Hematopoietic multipotent progenitor cell treated with erythropoietin and hydrocortisone succinate and interleukin-3 and kit ligand, for 8 days (in vitro differentiated cells): ENCODE data around the gene MOCS2.
A peak's percentile ranks its signal among the peaks of the same experiment; 100 is the strongest.
"Not testable (repeated sequence)": the region's sequence is repeated elsewhere in the genome, so short reads cannot be mapped to it uniquely, and the experiment has no call there.

ENCODE experiments used
- DNase-seq: peaks from one replicate; pipeline ENCODE4 v3.0.0-alpha.2; 2015

MOCS2 gene, protein sequence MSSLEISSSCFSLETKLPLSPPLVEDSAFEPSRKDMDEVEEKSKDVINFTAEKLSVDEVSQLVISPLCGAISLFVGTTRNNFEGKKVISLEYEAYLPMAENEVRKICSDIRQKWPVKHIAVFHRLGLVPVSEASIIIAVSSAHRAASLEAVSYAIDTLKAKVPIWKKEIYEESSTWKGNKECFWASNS

GRCh38 chr5:53109443-53110127 lies at the start of gene MOCS2:
TSS of gene MOCS2 (minus strand) at chr5:53109757. CDS start at chr5:53107174, 2,583 bp downstream.
- peak; percentile 90 for DNase-seq

- DNase-seq: no peak
Observed at GRCh38 chr5:53151713-53152458, 42.3 kb upstream of the MOCS2 start.

DNA sequence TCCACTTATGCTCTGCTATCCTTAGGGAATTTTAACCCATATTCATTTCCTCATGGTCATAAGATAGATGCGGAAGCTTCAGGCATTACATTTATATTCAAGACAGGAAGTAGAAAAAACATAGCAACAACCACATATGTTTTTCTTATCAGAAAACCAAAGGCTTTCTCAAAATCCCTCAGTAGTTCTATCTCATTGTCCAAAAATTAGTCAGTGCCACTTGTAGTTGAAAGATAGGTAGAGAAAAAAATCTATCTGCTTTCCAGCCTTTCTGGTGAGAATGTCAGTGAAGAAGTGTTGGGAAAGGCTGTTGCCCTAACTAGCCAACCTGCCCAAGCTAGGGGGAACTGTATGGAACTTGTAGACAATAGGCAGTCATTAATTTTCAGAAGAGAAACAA lies 23.5 kb upstream of the MOCS2 start:
- DNase-seq: peak; percentile 38

DNA sequence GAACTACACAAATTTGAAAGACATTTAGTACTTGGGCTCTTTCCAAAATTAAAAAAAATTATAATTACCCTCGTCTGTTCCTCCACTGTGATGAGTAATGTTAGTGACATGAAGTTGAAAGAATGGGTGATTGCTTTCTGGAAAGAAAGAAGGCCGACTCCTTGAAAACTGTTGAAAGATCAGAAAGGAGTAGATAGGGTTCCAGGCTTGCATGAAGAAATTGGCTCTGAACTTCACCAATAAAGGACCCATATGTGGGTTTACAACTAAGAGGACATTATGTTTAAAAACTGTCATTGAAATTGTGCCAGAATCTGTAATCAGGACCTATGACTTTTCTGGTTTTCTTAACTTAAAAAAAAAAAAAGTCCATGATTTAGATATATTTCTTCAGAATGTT lies 20.7 kb upstream of the MOCS2 start:
- no peak for DNase-seq

GRCh38 chr5:53128481-53128880 lies 18.9 kb upstream of the MOCS2 start:
- no peak for DNase-seq

DNA sequence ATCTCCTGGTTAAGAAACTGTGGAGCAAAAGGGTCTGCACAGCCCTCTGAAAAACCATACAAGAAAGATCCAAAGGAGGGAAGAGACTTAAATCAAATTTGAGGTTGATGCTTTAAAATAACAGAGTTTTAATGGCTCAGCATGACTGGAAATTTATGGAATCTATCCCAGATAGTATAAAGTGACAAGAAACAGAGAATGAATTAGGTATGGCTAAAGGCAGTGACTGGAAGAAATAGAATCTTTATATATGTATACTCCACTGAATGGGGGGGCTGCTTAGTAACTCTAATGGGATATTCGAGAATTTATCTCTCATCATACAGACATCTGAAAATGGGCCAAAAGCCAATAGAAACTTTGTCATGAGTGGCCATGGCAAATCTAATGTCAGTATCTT lies 17.6 kb upstream of the MOCS2 start:
- DNase-seq: no peak

GRCh38 chr5:53126521-53126920 lies 17.0 kb upstream of the MOCS2 start:
- no peak for DNase-seq

DNA sequence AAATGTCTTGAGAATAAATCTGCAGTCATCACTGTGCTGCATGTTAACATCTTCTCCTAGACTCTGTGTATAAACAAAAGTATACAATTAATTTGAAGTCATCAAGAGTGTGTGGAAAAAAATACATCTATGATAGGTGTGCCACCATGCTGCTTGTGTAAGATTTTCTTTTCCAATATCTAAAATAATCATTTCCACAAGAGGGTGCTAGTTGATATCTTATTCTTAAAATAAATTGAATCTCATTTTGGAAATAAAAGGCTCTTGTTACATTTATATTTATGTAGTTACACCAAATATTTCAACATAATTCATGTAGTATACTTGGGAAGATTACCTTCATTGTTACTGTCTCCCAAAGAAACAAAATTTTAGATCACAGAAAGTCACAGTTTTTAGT lies 14.1 kb upstream of the MOCS2 start:
- peak; percentile 34 for DNase-seq

DNA sequence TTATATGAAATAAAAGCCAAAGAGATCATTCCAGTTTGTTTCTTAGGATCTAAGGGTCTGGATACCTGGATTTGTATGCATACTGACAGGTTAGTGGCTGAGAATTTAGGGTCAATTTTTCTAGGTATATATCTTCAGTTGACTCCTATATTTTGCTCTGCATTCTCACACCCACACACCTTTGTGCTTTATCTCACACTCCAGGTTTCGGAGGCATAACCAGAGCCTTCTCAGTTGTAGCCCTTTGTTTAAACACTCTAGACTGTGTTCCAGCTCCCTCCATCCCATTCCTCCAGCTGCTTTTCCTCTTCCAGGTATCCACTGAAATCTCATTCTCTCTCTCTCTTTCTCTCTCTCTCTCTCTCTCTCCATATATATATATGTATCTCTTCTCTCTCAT lies 10.6 kb upstream of the MOCS2 start:
- no peak for DNase-seq

DNA sequence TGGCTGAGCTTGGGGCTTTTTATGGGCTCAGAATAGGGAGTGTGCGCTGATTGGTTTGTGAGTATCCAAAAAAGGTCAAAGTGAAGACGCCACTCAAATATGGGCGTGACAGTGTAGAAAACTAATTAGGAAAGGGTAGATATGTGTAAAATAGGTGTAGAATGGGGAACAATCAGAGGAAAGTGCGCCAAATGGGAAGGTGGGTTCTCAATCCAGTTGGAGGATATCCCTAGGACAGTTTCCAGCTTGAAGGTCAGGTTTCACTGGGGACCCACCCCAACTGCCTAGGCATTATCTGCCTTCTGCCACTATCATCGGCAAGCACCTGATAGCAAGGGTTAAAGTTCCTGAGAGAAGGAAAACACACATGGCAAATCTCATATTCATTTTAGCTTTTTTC lies 9.3 kb upstream of the MOCS2 start:
- DNase-seq: no peak

- no peak for DNase-seq
Observed at GRCh38 chr5:53116597-53116996, 7.0 kb upstream of the MOCS2 start.

GRCh38 chr5:53114988-53115387 lies 5.4 kb upstream of the MOCS2 start:
- peak; percentile 25 for DNase-seq

GRCh38 chr5:53113947-53114346 lies 4.4 kb upstream of the MOCS2 start:
- no peak for DNase-seq

DNA sequence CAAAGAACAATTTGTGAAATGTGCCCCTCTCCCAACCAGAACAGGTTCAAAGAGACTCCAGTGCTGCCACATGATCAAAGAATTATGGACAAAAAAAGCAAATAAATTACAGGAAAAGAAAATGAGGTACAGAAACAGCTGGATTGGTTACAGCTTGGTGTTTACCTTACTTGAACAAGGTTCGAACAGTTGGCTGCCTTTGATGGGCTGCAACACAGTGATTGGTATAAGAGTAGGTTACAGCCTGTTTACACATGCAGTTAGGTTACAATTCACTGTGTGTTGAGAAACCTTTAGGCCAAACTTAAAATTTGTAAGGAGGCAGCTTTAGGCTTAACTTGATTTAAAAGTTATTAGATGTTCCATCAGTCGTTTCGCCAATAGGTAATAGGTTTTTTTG lies 3.4 kb upstream of the MOCS2 start:
- DNase-seq: no peak

DNA sequence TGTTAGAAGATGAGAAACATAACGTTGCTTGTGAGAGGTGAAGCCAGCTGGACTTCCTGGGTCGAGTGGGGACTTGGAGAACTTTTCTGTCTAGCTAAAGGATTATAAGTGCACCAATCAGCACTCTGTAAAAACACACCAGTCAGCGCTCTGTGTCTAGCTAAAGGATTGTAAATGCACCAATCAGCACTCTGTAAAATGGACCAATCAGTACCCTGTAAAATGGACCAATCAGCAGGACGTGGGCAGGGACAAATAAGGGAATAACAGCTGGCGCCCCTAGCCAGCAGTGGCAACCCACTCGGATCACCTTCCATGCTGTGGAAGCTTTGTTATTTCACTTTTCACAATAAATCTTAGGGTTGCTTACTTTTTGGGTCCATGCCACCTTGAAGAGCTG lies 2.8 kb upstream of the MOCS2 start:
- DNase-seq: not testable (repeated sequence)

DNA sequence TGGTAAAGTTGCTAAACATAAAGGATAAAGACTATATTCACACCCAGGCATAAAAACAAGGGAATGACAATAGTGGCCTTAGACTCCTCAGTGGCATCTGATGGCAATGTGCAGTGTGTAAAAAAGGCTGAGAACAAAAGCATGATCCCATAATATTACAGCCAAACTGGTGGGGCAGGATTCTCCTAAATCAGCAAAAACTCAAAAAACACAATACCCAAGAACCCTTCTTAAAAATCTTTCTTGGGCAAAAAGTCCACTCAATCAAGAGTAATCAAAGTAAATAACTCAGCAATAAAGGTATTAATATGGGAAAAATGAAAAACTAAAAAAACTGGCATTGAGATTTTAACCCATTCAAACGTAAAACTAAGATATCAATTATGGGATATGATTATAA lies 1.6 kb upstream of the MOCS2 start:
- DNase-seq: no peak

- no peak for DNase-seq
Observed at GRCh38 chr5:53110156-53110555, 599 bp upstream of the MOCS2 start.

DNA sequence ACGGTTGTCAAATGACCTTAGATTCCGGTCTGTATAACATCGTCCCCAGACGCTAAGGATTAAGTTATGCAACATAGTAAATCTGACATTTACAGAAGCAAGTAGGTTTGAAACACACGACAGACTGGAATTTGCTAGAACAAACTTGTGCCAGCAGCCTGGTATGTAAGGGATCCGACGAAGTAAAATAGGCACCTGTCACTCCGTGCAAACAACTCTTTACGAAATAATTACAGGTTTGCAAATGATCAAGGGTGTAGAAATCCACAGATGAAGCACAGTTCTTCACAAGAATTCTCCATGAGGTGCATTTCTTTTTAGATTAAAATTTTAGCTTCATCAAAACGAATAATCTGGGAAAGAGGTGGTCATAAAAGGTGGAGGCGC lies 508 bp downstream of the MOCS2 start:
- DNase-seq: peak; percentile 29

DNA sequence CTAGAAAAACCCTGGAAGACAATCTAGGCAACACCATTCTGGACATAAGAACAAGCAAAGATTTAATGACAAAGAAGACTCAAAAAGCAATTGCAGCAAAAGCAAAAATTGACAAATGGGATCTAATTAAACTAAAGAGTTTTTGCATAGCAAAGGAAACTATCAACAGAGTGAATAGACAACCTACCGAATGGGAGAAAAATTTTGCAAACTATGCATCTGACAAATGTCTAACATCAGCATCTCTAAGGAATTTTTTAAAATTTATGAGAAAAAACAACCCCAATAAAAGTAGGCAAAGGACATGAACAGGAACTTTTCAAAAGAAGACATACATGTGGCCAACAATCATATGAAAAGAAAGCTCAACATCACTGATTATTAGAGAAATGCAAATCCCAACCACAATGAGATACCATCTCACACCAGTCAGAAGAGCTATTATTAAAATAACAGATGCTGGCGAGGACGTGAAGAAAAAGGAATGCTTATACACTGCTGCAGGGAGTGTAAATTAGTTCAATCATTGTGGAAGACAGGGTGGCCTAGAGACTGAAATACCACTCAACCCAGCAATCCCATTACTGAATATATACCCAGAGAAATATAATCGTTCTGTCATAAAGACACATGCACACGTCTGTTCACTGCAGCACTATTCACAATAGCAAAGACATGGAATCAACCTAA lies 3.8 kb downstream of the MOCS2 start:
- DNase-seq: no peak

DNA sequence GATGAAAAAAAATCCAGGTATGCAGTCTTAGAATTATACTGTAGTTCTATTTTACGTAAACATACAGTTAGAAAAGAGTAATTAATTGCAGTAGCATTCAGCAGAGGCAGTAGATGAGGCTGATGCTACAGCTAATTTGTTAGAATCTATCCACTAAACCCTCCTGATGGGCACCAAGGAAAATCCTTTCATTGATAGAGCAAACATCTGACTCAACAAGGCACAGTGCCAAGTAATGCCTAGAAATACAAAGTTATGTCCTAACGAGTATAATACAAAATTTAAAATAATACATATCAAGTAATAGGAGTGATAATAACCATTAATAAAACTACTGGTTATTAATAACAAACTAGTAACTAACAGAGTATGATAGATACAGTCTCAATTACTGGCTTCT lies 9.0 kb downstream of the MOCS2 start:
- no peak for DNase-seq

GRCh38 chr5:53099546-53099945 lies 10.0 kb downstream of the MOCS2 start:
- no peak for DNase-seq

- DNase-seq: peak; percentile 73
Observed at GRCh38 chr5:53095931-53096525, 13.5 kb downstream of the MOCS2 start.

GRCh38 chr5:53095217-53095616 lies 14.3 kb downstream of the MOCS2 start:
- DNase-seq: no peak
